ENCODE results near the gene MAOB. TPM values are rescaled to one million over a fixed set of nuclear protein-coding genes. Genes with fewer than 3 reads are reported as not detected.
"Not testable (repeated sequence)": the region's sequence is repeated elsewhere in the genome, so short reads cannot be mapped to it uniquely, and the experiment has no call there.

MAOB gene
- not detected for total RNA-seq

GRCh38 chrX:43882294-43882681 is at the start of gene MAOB:
MAOB (minus strand) TSS chrX:43882450; CDS start chrX:43882299, 151 bp downstream.
- no peak within 1 kb of the TSS for H3K27ac Mint-ChIP-seq
- no peaks in the 10 kb centered on the region for H3K9me3 Mint-ChIP-seq (ENCODE audit: low read depth)
- no peaks in the 10 kb centered on the region for H3K36me3 Mint-ChIP-seq
- DNase-seq (no peak), ATAC-seq (peak; percentile 20)
- CTCF ChIA-PET, result no interaction called here
- H3K4me1 Mint-ChIP-seq, result no peaks in the 10 kb centered on the region
- H3K27me3 Mint-ChIP-seq, result peaks cover 16% of the 10 kb centered on the region
- H3K4me3 Mint-ChIP-seq, result no peak within 1 kb of the TSS

- H3K27me3 Mint-ChIP-seq; DNase-seq; ATAC-seq; H3K36me3 Mint-ChIP-seq; H3K4me1 Mint-ChIP-seq; CTCF ChIA-PET; H3K4me3 Mint-ChIP-seq; H3K9me3 Mint-ChIP-seq (ENCODE audit: low read depth); H3K27ac Mint-ChIP-seq: not testable (repeated sequence)
Measured at GRCh38 chrX:43922032-43922431, 39.8 kb upstream of the MAOB start.

- H3K36me3 Mint-ChIP-seq; H3K4me1 Mint-ChIP-seq; H3K27me3 Mint-ChIP-seq; H3K4me3 Mint-ChIP-seq; DNase-seq; ATAC-seq; CTCF ChIA-PET; H3K9me3 Mint-ChIP-seq (ENCODE audit: low read depth); H3K27ac Mint-ChIP-seq: not testable (repeated sequence)
Measured at GRCh38 chrX:43910772-43911171, 28.5 kb upstream of the MAOB start.

- Mint-ChIP-seq H3K4me3 (no peak overlapping the region), H3K27ac (no peak overlapping the region), H3K27me3 (peaks cover 5% of the 10 kb centered on the region), H3K9me3 (ENCODE audit: low read depth) (no peaks in the 10 kb centered on the region), H3K36me3 (no peaks in the 10 kb centered on the region), H3K4me1 (no peaks in the 10 kb centered on the region)
- CTCF ChIA-PET, result no interaction called here
- DNase-seq (no peak), ATAC-seq (no peak)
Measured at GRCh38 chrX:43910012-43910411, 27.8 kb upstream of the MAOB start.

GRCh38 chrX:43909141-43909540 is 26.9 kb upstream of the MAOB start:
- no peak overlapping the region for H3K4me3 Mint-ChIP-seq
- no peaks in the 10 kb centered on the region for H3K9me3 Mint-ChIP-seq (ENCODE audit: low read depth)
- H3K27ac Mint-ChIP-seq, result no peak overlapping the region
- ATAC-seq (no peak), DNase-seq (no peak)
- no peaks in the 10 kb centered on the region for H3K36me3 Mint-ChIP-seq
- CTCF ChIA-PET, result no interaction called here
- H3K27me3 Mint-ChIP-seq, result peaks cover 5% of the 10 kb centered on the region
- H3K4me1 Mint-ChIP-seq, result no peaks in the 10 kb centered on the region

- CTCF ChIA-PET, result no interaction called here
- Mint-ChIP-seq H3K4me3 (no peak overlapping the region), H3K27me3 (no peaks in the 10 kb centered on the region), H3K36me3 (no peaks in the 10 kb centered on the region), H3K27ac (no peak overlapping the region), H3K9me3 (ENCODE audit: low read depth) (no peaks in the 10 kb centered on the region), H3K4me1 (no peaks in the 10 kb centered on the region)
- ATAC-seq, result no peak
- DNase-seq, result no peak
Measured at GRCh38 chrX:43899878-43900815, 17.9 kb upstream of the MAOB start.

- no peaks in the 10 kb centered on the region for H3K27me3 Mint-ChIP-seq
- no peaks in the 10 kb centered on the region for H3K36me3 Mint-ChIP-seq
Measured at GRCh38 chrX:43898406-43899035, 16.3 kb upstream of the MAOB start.

GRCh38 chrX:43897290-43897689 is 15.0 kb upstream of the MAOB start:
- CTCF ChIA-PET, result no interaction called here
- no peaks in the 10 kb centered on the region for H3K4me1 Mint-ChIP-seq
- no peaks in the 10 kb centered on the region for H3K36me3 Mint-ChIP-seq
- H3K27me3 Mint-ChIP-seq, result no peaks in the 10 kb centered on the region
- no peak for ATAC-seq
- no peak overlapping the region for H3K27ac Mint-ChIP-seq
- no peak overlapping the region for H3K4me3 Mint-ChIP-seq
- H3K9me3 Mint-ChIP-seq (ENCODE audit: low read depth), result no peaks in the 10 kb centered on the region
- no peak for DNase-seq

More at GRCh38 chrX:43898406-43899035, 16.3 kb upstream of the MAOB start:
- H3K4me1 Mint-ChIP-seq, result no peaks in the 10 kb centered on the region
- no peak overlapping the region for H3K4me3 Mint-ChIP-seq
- DNase-seq (no peak), ATAC-seq (no peak)
- H3K27ac Mint-ChIP-seq, result no peak overlapping the region
- CTCF ChIA-PET, result no interaction called here
- no peaks in the 10 kb centered on the region for H3K9me3 Mint-ChIP-seq (ENCODE audit: low read depth)

- H3K9me3 Mint-ChIP-seq (ENCODE audit: low read depth), result peaks cover 2% of the 10 kb centered on the region
- no peak overlapping the region for H3K27ac Mint-ChIP-seq
- CTCF ChIA-PET, result no interaction called here
- H3K4me3 Mint-ChIP-seq, result no peak overlapping the region
- H3K4me1 Mint-ChIP-seq, result no peaks in the 10 kb centered on the region
- no peak for DNase-seq
- ATAC-seq, result no peak
- no peaks in the 10 kb centered on the region for H3K36me3 Mint-ChIP-seq
- peaks cover 2% of the 10 kb centered on the region for H3K27me3 Mint-ChIP-seq
Measured at GRCh38 chrX:43892336-43892870, 10.2 kb upstream of the MAOB start.

- peaks cover 2% of the 10 kb centered on the region for H3K9me3 Mint-ChIP-seq (ENCODE audit: low read depth)
- peaks cover 15% of the 10 kb centered on the region for H3K27me3 Mint-ChIP-seq
- DNase-seq, result no peak
- ATAC-seq, result no peak
- no peak overlapping the region for H3K27ac Mint-ChIP-seq
- no peaks in the 10 kb centered on the region for H3K36me3 Mint-ChIP-seq
- H3K4me1 Mint-ChIP-seq, result no peaks in the 10 kb centered on the region
- CTCF ChIA-PET, result no interaction called here
- no peak overlapping the region for H3K4me3 Mint-ChIP-seq
Measured at GRCh38 chrX:43885617-43886016, 3.4 kb upstream of the MAOB start.

GRCh38 chrX:43881410-43882293 is 598 bp downstream of the MAOB start:
- DNase-seq (no peak), ATAC-seq (no peak)
- Mint-ChIP-seq H3K4me3 (no peak overlapping the region), H3K27me3 (peaks cover 16% of the 10 kb centered on the region), H3K36me3 (no peaks in the 10 kb centered on the region), H3K4me1 (peaks cover 2% of the 10 kb centered on the region), H3K9me3 (ENCODE audit: low read depth) (no peaks in the 10 kb centered on the region), H3K27ac (no peak overlapping the region)
- CTCF ChIA-PET, result no interaction called here

- Mint-ChIP-seq H3K27me3 (peaks cover 16% of the 10 kb centered on the region), H3K4me1 (peaks cover 2% of the 10 kb centered on the region), H3K36me3 (no peaks in the 10 kb centered on the region), H3K4me3 (no peak overlapping the region), H3K9me3 (ENCODE audit: low read depth) (no peaks in the 10 kb centered on the region), H3K27ac (no peak overlapping the region)
- DNase-seq, result no peak
- CTCF ChIA-PET, result no interaction called here
- no peak for ATAC-seq
Measured at GRCh38 chrX:43880425-43880824, 1.8 kb downstream of the MAOB start.

GRCh38 chrX:43878906-43879526 is 3.2 kb downstream of the MAOB start:
- Mint-ChIP-seq H3K4me1 (peaks cover 2% of the 10 kb centered on the region), H3K27ac (no peak overlapping the region), H3K9me3 (ENCODE audit: low read depth) (no peaks in the 10 kb centered on the region), H3K4me3 (no peak overlapping the region), H3K36me3 (no peaks in the 10 kb centered on the region), H3K27me3 (peaks cover 20% of the 10 kb centered on the region)
- DNase-seq (no peak), ATAC-seq (no peak)
- CTCF ChIA-PET, result no interaction called here

Measured in activated CD8-positive, alpha-beta memory T cell treated with anti-CD3 and anti-CD28 coated beads, Interleukin-2, amount 10 ng/mL, durations not matched to agents 7 days and 5 days (primary cell).